ENCODE data around the gene PPIE.
"Not testable (repeated sequence)": the region's sequence is repeated elsewhere in the genome, so short reads cannot be mapped to it uniquely, and the experiment has no call there.

- not testable (repeated sequence) for TF ChIP-seq CTCF (conservative IDR thresholded peaks at IDR 0.05); ZFX (IDR thresholded peaks at IDR 0.05)
These were observed 36.5 kb downstream of the PPIE start for GRCh38 chr1:39775141-39775540.

Measured in C4-2B (cell line).